Central memory CD8-positive, alpha-beta T cell (primary cell): ENCODE results near the gene KIF13A.

Experiments used
- ATAC-seq: fragments of 150-1000 bp; cut with Tn5 transposase; replicated peaks from 2 replicates; pipeline ENCODE4 v1.10.0; 2022; ENCODE audit warnings: mild to moderate bottlenecking, moderate FRiP score, moderate number of reproducible peaks; ENCODE audit not compliant: poor library complexity, severe bottlenecking; ENCODE audit errors: extremely low read depth
- DNase-seq, 2 donors: peaks; one replicate each; pipeline ENCODE4 v3.0.0; 2021; ENCODE audit warnings: low spot score in 2 of 2
- H3K27ac Mint-ChIP-seq: one replicate; pipeline ENCODE4 v1.8.0; 2022; ENCODE audit warnings: low read depth, mild to moderate bottlenecking, moderate library complexity, mixed read lengths
- H3K27me3 Mint-ChIP-seq: one replicate; pipeline ENCODE4 v1.8.0; 2022; ENCODE audit warnings: mixed read lengths
- H3K36me3 Mint-ChIP-seq: one replicate; pipeline ENCODE4 v1.8.0; 2022; ENCODE audit warnings: mild to moderate bottlenecking, moderate library complexity, mixed read lengths; ENCODE audit not compliant: insufficient read depth
- H3K4me1 Mint-ChIP-seq: one replicate; pipeline ENCODE4 v1.8.0; 2022; ENCODE audit warnings: mixed read lengths
- H3K4me3 Mint-ChIP-seq: one replicate; pipeline ENCODE4 v1.8.0; 2022; ENCODE audit warnings: mild to moderate bottlenecking, moderate library complexity, mixed read lengths
- H3K9me3 Mint-ChIP-seq: one replicate; pipeline ENCODE4 v1.8.0; 2022; ENCODE audit warnings: mixed read lengths

The KIF13A gene

GRCh38 chr6:17729223-17730077 is 258.0 kb downstream of the KIF13A start:
- ATAC-seq (no peak), DNase-seq (no peak)
- Mint-ChIP-seq H3K36me3 (peaks cover 1% of the 10 kb centered on the region), H3K27ac (no peak overlapping the region), H3K9me3 (no peaks in the 10 kb centered on the region), H3K27me3 (no peaks in the 10 kb centered on the region), H3K4me1 (no peaks in the 10 kb centered on the region), H3K4me3 (no peak overlapping the region)

- ATAC-seq (no peak), DNase-seq (no peak)
- H3K27me3 Mint-ChIP-seq: no peaks in the 10 kb centered on the region
- peaks cover 1% of the 10 kb centered on the region for H3K36me3 Mint-ChIP-seq
- H3K4me3 Mint-ChIP-seq: no peak overlapping the region
- H3K27ac Mint-ChIP-seq: no peak overlapping the region
- H3K9me3 Mint-ChIP-seq: no peaks in the 10 kb centered on the region
- H3K4me1 Mint-ChIP-seq: no peaks in the 10 kb centered on the region
These were observed 258.7 kb downstream of the KIF13A start for GRCh38 chr6:17728551-17729222.

- Mint-ChIP-seq H3K4me3 (no peak overlapping the region), H3K4me1 (no peaks in the 10 kb centered on the region), H3K27ac (no peak overlapping the region), H3K27me3 (peaks cover 11% of the 10 kb centered on the region), H3K36me3 (peaks cover 1% of the 10 kb centered on the region), H3K9me3 (no peaks in the 10 kb centered on the region)
- no peak for ATAC-seq
- DNase-seq: no peak
These were observed 262.4 kb downstream of the KIF13A start for GRCh38 chr6:17725083-17725482.

- Mint-ChIP-seq H3K27ac (no peak overlapping the region), H3K9me3 (no peaks in the 10 kb centered on the region), H3K4me3 (no peak overlapping the region), H3K27me3 (peaks cover 11% of the 10 kb centered on the region), H3K36me3 (peaks cover 1% of the 10 kb centered on the region), H3K4me1 (no peaks in the 10 kb centered on the region)
- no peak for DNase-seq
- ATAC-seq: no peak
These were observed 263.1 kb downstream of the KIF13A start for GRCh38 chr6:17724341-17724740.

DNA sequence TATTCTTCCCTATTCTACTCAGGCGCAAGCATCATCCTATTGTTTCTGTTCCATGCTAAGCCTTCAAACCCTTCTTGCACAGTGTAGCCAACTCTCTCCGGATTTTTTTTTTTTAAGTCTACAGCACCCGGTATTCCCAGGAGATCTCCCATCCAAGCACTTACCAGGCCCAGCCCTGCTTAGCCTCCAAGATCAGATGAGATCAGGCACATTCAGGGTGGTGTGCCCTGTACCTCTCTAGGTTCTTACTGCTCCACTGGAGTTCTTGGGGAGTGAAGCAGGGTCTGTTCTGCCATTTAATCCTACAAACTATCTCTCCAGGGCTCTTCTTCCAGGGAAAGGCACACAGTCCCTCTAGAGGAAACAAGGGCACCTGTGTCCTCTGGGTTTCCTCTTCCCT is 265.8 kb downstream of the KIF13A start:
- Mint-ChIP-seq H3K27me3 (peaks cover 11% of the 10 kb centered on the region), H3K4me3 (no peak overlapping the region), H3K4me1 (no peaks in the 10 kb centered on the region), H3K9me3 (no peaks in the 10 kb centered on the region), H3K36me3 (no peaks in the 10 kb centered on the region), H3K27ac (no peak overlapping the region)
- DNase-seq (no peak), ATAC-seq (no peak)

GRCh38 chr6:17719323-17720041 is 268.0 kb downstream of the KIF13A start:
- peaks cover 11% of the 10 kb centered on the region for H3K27me3 Mint-ChIP-seq
- H3K27ac Mint-ChIP-seq: no peak overlapping the region
- peaks cover 2% of the 10 kb centered on the region for H3K36me3 Mint-ChIP-seq
- DNase-seq (no peak), ATAC-seq (no peak)
- H3K4me3 Mint-ChIP-seq: no peak overlapping the region
- H3K9me3 Mint-ChIP-seq: no peaks in the 10 kb centered on the region
- peaks cover 7% of the 10 kb centered on the region for H3K4me1 Mint-ChIP-seq

DNA sequence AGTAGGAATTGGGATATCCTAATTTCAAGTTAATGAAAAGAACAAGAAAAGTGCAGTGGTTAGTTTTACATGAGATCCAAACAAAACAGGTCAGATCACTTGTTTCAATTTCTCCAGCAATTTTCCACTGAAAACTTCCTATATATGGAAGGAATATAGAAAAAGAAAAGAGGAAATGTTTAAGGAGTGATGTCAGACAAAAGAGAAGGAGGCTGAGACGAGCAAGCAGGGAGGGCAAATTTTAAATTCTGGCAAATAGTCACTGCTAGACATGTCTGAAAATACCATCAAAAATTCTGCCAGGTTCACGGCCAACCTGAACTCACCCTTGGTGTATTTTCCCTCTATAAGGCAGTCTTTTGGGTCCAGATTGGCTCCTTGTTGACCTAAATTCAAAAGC is 271.2 kb downstream of the KIF13A start:
- H3K4me3 Mint-ChIP-seq: no peak overlapping the region
- DNase-seq: no peak

DNA sequence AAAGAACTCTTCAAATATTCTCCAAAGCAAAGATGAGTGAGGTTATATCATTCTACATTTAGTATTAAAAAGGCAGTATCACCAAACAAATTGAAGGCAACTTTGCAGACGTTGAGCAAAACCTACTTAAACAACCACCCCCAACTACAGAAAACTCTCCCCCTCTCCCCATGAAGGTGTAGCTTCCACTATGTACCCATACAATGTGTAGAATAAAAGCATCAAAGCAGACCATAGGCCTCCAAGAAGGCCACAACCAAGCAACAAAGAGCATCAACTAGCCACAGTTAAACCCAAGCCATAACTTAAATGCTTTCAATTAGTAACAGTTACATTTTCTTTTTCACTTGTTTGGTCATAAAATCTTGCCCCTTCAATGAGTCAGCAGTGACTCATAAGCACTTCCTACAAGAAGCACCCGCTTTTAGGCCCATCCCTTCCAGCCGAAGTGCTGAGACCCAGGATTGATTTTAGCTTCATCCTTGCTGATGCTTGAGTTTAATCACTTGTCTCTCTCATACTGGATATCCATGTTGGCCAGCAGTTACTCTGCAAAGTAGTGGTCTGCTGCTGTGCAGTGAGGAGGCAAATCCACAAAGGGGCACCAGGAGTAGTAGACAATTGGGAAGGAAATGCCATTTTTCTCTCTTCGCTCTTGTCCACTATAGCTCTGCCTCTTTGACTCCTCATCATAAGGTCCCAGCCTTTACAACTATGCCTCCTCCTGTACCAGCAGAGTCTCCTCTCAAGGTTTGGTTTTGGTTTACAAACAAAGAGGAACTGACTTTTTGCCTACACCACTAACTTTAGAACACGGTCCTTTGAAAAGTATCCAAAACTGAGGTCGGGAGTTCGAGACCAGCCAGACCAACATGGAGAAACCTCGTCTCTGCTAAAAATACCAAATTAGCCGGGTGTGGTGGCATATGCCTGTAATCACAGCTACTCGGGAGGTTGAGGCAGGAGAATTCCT is 272.3 kb downstream of the KIF13A start:
- Mint-ChIP-seq H3K27me3 (no peaks in the 10 kb centered on the region), H3K9me3 (no peaks in the 10 kb centered on the region), H3K4me3 (peak overlapping the region; percentile 12), H3K4me1 (peaks cover 7% of the 10 kb centered on the region), H3K36me3 (peaks cover 2% of the 10 kb centered on the region), H3K27ac (peak overlapping the region; percentile 82)
- ATAC-seq (peak; percentile 62), DNase-seq (no peak)

More for the DNA sequence above, 271.2 kb downstream of the KIF13A start:
- no peaks in the 10 kb centered on the region for H3K9me3 Mint-ChIP-seq
- no peak overlapping the region for H3K27ac Mint-ChIP-seq
- peaks cover 2% of the 10 kb centered on the region for H3K36me3 Mint-ChIP-seq
- ATAC-seq: no peak
- peaks cover 7% of the 10 kb centered on the region for H3K4me1 Mint-ChIP-seq
- H3K27me3 Mint-ChIP-seq: peaks cover 2% of the 10 kb centered on the region

- H3K4me1 Mint-ChIP-seq: peaks cover 7% of the 10 kb centered on the region
- no peak for DNase-seq
- no peak overlapping the region for H3K27ac Mint-ChIP-seq
- H3K4me3 Mint-ChIP-seq: no peak overlapping the region
- ATAC-seq: no peak
- H3K36me3 Mint-ChIP-seq: peaks cover 2% of the 10 kb centered on the region
- no peaks in the 10 kb centered on the region for H3K9me3 Mint-ChIP-seq
- H3K27me3 Mint-ChIP-seq: no peaks in the 10 kb centered on the region
These were observed 273.3 kb downstream of the KIF13A start for GRCh38 chr6:17714177-17714576.

- no peak overlapping the region for H3K27ac Mint-ChIP-seq
- H3K4me1 Mint-ChIP-seq: peaks cover 7% of the 10 kb centered on the region
These were observed 274.9 kb downstream of the KIF13A start for GRCh38 chr6:17712576-17712975.

DNA sequence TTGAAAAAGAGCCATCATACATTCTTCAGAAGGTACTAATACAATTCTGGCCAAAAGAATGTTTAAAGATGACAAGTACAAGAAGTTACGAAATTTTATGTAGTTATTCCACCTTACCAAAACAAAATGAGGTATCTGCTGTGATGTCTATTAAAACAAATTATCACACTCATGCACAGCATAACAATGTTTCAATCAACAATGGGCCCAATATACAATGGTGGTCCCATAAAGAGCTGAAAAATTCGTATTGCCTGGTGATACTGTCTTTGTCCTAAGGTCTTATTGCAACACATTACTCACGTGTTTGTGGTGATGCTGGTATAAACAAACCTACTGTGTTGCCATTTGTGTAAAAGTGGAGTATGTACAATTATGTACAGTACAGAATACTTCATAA is 277.1 kb downstream of the KIF13A start:
- Mint-ChIP-seq H3K36me3 (peaks cover 15% of the 10 kb centered on the region), H3K4me1 (peaks cover 24% of the 10 kb centered on the region), H3K27ac (no peak overlapping the region), H3K27me3 (no peaks in the 10 kb centered on the region), H3K9me3 (no peaks in the 10 kb centered on the region), H3K4me3 (no peak overlapping the region)
- DNase-seq (no peak), ATAC-seq (no peak)

More at GRCh38 chr6:17712576-17712975, 274.9 kb downstream of the KIF13A start:
- Mint-ChIP-seq H3K36me3 (peaks cover 2% of the 10 kb centered on the region), H3K9me3 (no peaks in the 10 kb centered on the region), H3K4me3 (no peak overlapping the region), H3K27me3 (no peaks in the 10 kb centered on the region)
- no peak for DNase-seq
- no peak for ATAC-seq

- Mint-ChIP-seq H3K27me3 (no peaks in the 10 kb centered on the region), H3K4me1 (peaks cover 17% of the 10 kb centered on the region), H3K4me3 (no peak overlapping the region), H3K36me3 (peaks cover 15% of the 10 kb centered on the region), H3K9me3 (no peaks in the 10 kb centered on the region), H3K27ac (no peak overlapping the region)
- DNase-seq (no peak), ATAC-seq (no peak)
These were observed 278.0 kb downstream of the KIF13A start for GRCh38 chr6:17709476-17709875.
